Measurements from ENCODE around the gene SPINK9. TPM values are rescaled to one million over a fixed set of nuclear protein-coding genes. Genes with fewer than 3 reads are reported as not detected.
"Not testable (repeated sequence)": the region's sequence is repeated elsewhere in the genome, so short reads cannot be mapped to it uniquely, and the experiment has no call there.

The SPINK9 gene
- total RNA-seq: not detected

- ATAC-seq (no peak), DNase-seq (ENCODE audit: low spot score) (no peak)
Measured at GRCh38 chr5:148335259-148335658, at the start of gene SPINK9. SPINK9 (plus strand) TSS chr5:148335559; CDS start chr5:148335614, 55 bp downstream.

- ATAC-seq (peak; percentile 65), DNase-seq (ENCODE audit: low spot score) (no peak)
Measured at GRCh38 chr5:148290271-148291195, 44.8 kb upstream of the SPINK9 start.

GRCh38 chr5:148297731-148298130 is 37.6 kb upstream of the SPINK9 start:
- no peak for DNase-seq (ENCODE audit: low spot score)
- ATAC-seq: no peak

- ATAC-seq (no peak), DNase-seq (ENCODE audit: low spot score) (no peak)
Measured at GRCh38 chr5:148306446-148306845, 28.9 kb upstream of the SPINK9 start.

GRCh38 chr5:148309019-148309418 is 26.3 kb upstream of the SPINK9 start:
- DNase-seq (ENCODE audit: low spot score) (no peak), ATAC-seq (no peak)

- DNase-seq (ENCODE audit: low spot score) (no peak), ATAC-seq (no peak)
Measured at GRCh38 chr5:148309746-148310145, 25.6 kb upstream of the SPINK9 start.

GRCh38 chr5:148311484-148311883 is 23.9 kb upstream of the SPINK9 start:
- DNase-seq (ENCODE audit: low spot score) (no peak), ATAC-seq (no peak)

- no peak for DNase-seq (ENCODE audit: low spot score)
- ATAC-seq: no peak
Measured at GRCh38 chr5:148312153-148312552, 23.2 kb upstream of the SPINK9 start, which contains the start of gene SPINK7. SPINK7 (plus strand) TSS chr5:148312423; CDS start chr5:148312484, 61 bp downstream.

- ATAC-seq (peak; percentile 70), DNase-seq (ENCODE audit: low spot score) (no peak)
Measured at GRCh38 chr5:148314187-148314586, 21.2 kb upstream of the SPINK9 start.

GRCh38 chr5:148314731-148315130 is 20.6 kb upstream of the SPINK9 start:
- DNase-seq (ENCODE audit: low spot score) (no peak), ATAC-seq (no peak)

- not testable (repeated sequence) for ATAC-seq; DNase-seq (ENCODE audit: low spot score)
Measured at GRCh38 chr5:148320011-148320963, 15.1 kb upstream of the SPINK9 start.

GRCh38 chr5:148333262-148333849 is 2.0 kb upstream of the SPINK9 start:
- ATAC-seq (no peak), DNase-seq (ENCODE audit: low spot score) (no peak)

GRCh38 chr5:148336704-148337435 is 1.5 kb downstream of the SPINK9 start:
- DNase-seq (ENCODE audit: low spot score) (no peak), ATAC-seq (no peak)

- DNase-seq (ENCODE audit: low spot score): no peak
- no peak for ATAC-seq
Measured at GRCh38 chr5:148342371-148343045, 7.1 kb downstream of the SPINK9 start.

- DNase-seq (ENCODE audit: low spot score) (no peak), ATAC-seq (no peak)
Measured at GRCh38 chr5:148343046-148343407, 7.7 kb downstream of the SPINK9 start.

- no peak for ATAC-seq
- DNase-seq (ENCODE audit: low spot score): no peak
Measured at GRCh38 chr5:148343603-148344487, 8.5 kb downstream of the SPINK9 start.

- no peak for ATAC-seq
- DNase-seq (ENCODE audit: low spot score): no peak
Measured at GRCh38 chr5:148347706-148348105, 12.3 kb downstream of the SPINK9 start.

- DNase-seq (ENCODE audit: low spot score) (no peak), ATAC-seq (no peak)
Measured at GRCh38 chr5:148352696-148353095, 17.3 kb downstream of the SPINK9 start.

GRCh38 chr5:148353634-148354033 is 18.3 kb downstream of the SPINK9 start:
- DNase-seq (ENCODE audit: low spot score) (no peak), ATAC-seq (no peak)

Data from left lobe of liver (tissue), 2 donors.